Erythroblast (primary cell): ENCODE results near the gene MGLL.

Experiments used
- GATA1 ChIP-seq: IDR thresholded peaks from 2 replicates; pipeline ENCODE4 v1.6.1; 2011; ENCODE audit warnings: low read depth, mild to moderate bottlenecking, control low read depth, low read length, moderate library complexity
- POLR2A ChIP-seq: IDR thresholded peaks from 2 replicates; pipeline ENCODE4 v1.6.1; 2011; ENCODE audit warnings: mild to moderate bottlenecking, low read length

GRCh38 chr3:127722091-127722784 lies 100.1 kb downstream of the MGLL start:
- TF ChIP-seq POLR2A (no peak), GATA1 (no peak)
